Parathyroid adenoma (tissue), 2 donors: ENCODE data around the gene P2RY13.

Experiments used
- H2AFZ ChIP-seq: fragments of 300-600 bp; sonication (generic); one replicate; pipeline ENCODE4 v1.7.0; 2017; ENCODE audit warnings: antibody characterized with exemption, mild to moderate bottlenecking
- H3K27ac ChIP-seq: fragments of 300-600 bp; sonication (generic); one replicate; pipeline ENCODE4 v1.7.0; 2017
- H3K27me3 ChIP-seq: fragments of 300-600 bp; sonication (generic); one replicate; pipeline ENCODE4 v1.7.0; 2017; ENCODE audit warnings: low read length; ENCODE audit not compliant: control insufficient read depth, insufficient read depth
- H3K36me3 ChIP-seq: fragments of 300-600 bp; sonication (generic); one replicate; pipeline ENCODE4 v1.7.0; 2017; ENCODE audit warnings: low read length; ENCODE audit not compliant: control insufficient read depth, insufficient read depth
- H3K4me1 ChIP-seq: fragments of 300-600 bp; sonication (generic); one replicate; pipeline ENCODE4 v1.7.0; 2017; ENCODE audit warnings: control low read depth
- H3K4me2 ChIP-seq: fragments of 300-600 bp; sonication (generic); one replicate; pipeline ENCODE4 v1.7.0; 2017; ENCODE audit warnings: low read length
- H3K4me3 ChIP-seq: fragments of 300-600 bp; sonication (generic); one replicate; pipeline ENCODE4 v1.7.0; 2017; ENCODE audit warnings: low read depth, low read length
- H3K79me2 ChIP-seq: fragments of 300-600 bp; sonication (generic); one replicate; pipeline ENCODE4 v1.7.0; 2017; ENCODE audit warnings: control low read depth
- H3K9ac ChIP-seq: fragments of 300-600 bp; sonication (generic); one replicate; pipeline ENCODE4 v1.7.0; 2017; ENCODE audit warnings: mild to moderate bottlenecking
- H3K9me3 ChIP-seq: fragments of 300-600 bp; sonication (generic); one replicate; pipeline ENCODE4 v1.7.0; 2017; ENCODE audit warnings: low read length; ENCODE audit not compliant: control insufficient read depth
- TF ChIP-seq, protein P1 (sequence below): fragments of 300-600 bp; sonication (generic); IDR thresholded peaks from one replicate; pipeline ENCODE4 v1.7.0; 2017; ENCODE audit warnings: antibody characterized with exemption, mild to moderate bottlenecking
- donor health status: primary hyperparathyroidism.

The P2RY13 gene

DNA sequence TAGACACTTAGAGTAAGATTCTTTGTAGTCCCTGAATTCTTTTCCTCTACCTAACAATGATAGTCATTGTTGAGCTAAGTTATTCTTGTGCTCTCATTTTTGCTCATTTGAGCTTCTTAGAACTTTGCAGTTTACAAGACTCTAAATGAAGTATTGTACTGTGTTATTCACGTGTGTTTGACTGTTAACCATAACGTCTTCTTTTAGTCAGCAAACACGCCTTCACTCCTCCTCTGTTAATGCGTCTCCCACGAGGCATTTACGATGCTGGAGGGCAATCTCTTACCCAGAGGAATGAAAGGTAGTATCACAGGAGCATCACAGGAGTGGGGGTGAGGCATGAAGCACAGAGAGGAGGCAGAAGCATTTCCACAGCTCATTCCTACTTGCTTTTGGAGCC, 36.2 kb downstream of the P2RY13 start:
- TF ChIP-seq, protein P1, sequence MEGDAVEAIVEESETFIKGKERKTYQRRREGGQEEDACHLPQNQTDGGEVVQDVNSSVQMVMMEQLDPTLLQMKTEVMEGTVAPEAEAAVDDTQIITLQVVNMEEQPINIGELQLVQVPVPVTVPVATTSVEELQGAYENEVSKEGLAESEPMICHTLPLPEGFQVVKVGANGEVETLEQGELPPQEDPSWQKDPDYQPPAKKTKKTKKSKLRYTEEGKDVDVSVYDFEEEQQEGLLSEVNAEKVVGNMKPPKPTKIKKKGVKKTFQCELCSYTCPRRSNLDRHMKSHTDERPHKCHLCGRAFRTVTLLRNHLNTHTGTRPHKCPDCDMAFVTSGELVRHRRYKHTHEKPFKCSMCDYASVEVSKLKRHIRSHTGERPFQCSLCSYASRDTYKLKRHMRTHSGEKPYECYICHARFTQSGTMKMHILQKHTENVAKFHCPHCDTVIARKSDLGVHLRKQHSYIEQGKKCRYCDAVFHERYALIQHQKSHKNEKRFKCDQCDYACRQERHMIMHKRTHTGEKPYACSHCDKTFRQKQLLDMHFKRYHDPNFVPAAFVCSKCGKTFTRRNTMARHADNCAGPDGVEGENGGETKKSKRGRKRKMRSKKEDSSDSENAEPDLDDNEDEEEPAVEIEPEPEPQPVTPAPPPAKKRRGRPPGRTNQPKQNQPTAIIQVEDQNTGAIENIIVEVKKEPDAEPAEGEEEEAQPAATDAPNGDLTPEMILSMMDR: no peak

DNA sequence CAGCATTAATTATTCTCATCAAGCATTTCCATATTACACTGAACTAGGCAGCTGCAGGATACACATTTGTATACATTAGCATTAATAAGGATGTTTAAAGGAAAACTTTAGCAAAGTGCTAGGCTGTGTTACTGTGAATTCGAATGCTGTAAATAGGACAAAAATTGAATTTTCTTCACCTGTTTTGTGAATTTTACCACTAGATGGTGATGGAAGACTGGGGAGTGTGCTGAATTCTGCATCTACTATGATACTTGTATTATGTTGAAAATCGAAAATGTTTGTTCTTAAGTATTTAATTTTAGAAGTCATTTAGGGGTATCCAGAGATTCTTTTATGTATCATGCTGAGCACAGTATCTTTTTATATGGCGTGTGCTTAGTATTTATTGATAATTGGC, 38.7 kb downstream of the P2RY13 start:
- H3K27ac ChIP-seq: no peak overlapping the region
- no peaks in the 10 kb centered on the region for H3K36me3 ChIP-seq
- no peaks in the 10 kb centered on the region for H3K4me1 ChIP-seq
- no peak overlapping the region for H2AFZ ChIP-seq
- no peaks in the 10 kb centered on the region for H3K27me3 ChIP-seq
- H3K9ac ChIP-seq: no peak overlapping the region
- no peaks in the 10 kb centered on the region for H3K9me3 ChIP-seq
- H3K4me3 ChIP-seq: no peak overlapping the region
- no peak overlapping the region for H3K4me2 ChIP-seq
- TF ChIP-seq, protein P1: peak; percentile 29
- H3K79me2 ChIP-seq: no peaks in the 10 kb centered on the region

More for the DNA sequence above, 36.2 kb downstream of the P2RY13 start:
- no peaks in the 10 kb centered on the region for H3K9me3 ChIP-seq
- H3K36me3 ChIP-seq: no peaks in the 10 kb centered on the region
- H3K4me3 ChIP-seq: no peak overlapping the region
- H2AFZ ChIP-seq: no peak overlapping the region
- H3K4me1 ChIP-seq: no peaks in the 10 kb centered on the region
- no peak overlapping the region for H3K27ac ChIP-seq
- no peak overlapping the region for H3K4me2 ChIP-seq
- no peak overlapping the region for H3K9ac ChIP-seq
- no peaks in the 10 kb centered on the region for H3K27me3 ChIP-seq
- no peaks in the 10 kb centered on the region for H3K79me2 ChIP-seq

DNA sequence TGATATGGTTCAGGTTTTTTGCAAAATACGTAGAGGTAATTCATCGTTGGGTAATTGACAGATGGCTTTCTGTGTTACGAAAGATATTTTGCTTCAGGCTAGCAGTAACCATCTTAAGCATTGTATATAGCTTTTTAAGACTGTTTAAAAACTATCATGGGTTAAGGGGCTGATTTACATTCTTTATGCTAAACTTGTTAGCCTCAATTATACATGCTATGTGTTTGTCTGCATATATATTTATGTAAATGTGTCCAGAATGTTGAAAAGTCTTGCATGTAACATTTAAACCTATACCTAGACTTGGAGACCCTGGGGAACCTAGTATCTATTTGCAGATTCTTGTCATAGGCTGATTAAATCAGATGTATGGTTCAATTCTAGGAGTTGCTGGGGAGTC, 39.9 kb downstream of the P2RY13 start:
- Histone ChIP-seq H3K9me3 (no peaks in the 10 kb centered on the region), H3K36me3 (no peaks in the 10 kb centered on the region), H3K4me1 (no peaks in the 10 kb centered on the region), H3K9ac (no peak overlapping the region), H3K27me3 (no peaks in the 10 kb centered on the region), H3K4me3 (no peak overlapping the region), H3K79me2 (no peaks in the 10 kb centered on the region), H3K27ac (no peak overlapping the region), H3K4me2 (no peak overlapping the region), H2AFZ (no peak overlapping the region)
- TF ChIP-seq, protein P1: no peak

DNA sequence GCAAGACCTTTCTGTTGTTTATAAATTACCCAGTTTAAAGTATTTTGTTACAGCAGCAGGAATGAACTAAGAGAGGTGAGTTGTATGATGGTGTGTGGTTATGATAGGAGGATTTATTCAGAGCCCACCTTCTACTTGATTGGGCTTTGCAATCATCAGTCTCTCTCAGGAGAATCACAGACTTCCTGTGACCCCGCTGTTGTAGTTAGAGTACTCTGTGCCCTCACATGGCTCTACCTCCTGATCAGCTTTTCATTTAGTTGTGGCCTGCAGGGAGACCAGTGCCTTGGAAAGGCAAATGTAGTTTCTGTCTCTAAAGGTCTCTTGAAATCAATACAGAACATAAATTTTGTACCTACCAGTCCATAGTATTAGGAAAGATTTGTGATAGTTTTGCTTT, 43.4 kb downstream of the P2RY13 start:
- Histone ChIP-seq H3K27ac (no peak overlapping the region), H3K9me3 (no peaks in the 10 kb centered on the region), H3K36me3 (no peaks in the 10 kb centered on the region), H2AFZ (no peak overlapping the region), H3K4me1 (no peaks in the 10 kb centered on the region), H3K79me2 (no peaks in the 10 kb centered on the region), H3K27me3 (no peaks in the 10 kb centered on the region), H3K9ac (no peak overlapping the region), H3K4me2 (no peak overlapping the region), H3K4me3 (no peak overlapping the region)
- TF ChIP-seq, protein P1: no peak

DNA sequence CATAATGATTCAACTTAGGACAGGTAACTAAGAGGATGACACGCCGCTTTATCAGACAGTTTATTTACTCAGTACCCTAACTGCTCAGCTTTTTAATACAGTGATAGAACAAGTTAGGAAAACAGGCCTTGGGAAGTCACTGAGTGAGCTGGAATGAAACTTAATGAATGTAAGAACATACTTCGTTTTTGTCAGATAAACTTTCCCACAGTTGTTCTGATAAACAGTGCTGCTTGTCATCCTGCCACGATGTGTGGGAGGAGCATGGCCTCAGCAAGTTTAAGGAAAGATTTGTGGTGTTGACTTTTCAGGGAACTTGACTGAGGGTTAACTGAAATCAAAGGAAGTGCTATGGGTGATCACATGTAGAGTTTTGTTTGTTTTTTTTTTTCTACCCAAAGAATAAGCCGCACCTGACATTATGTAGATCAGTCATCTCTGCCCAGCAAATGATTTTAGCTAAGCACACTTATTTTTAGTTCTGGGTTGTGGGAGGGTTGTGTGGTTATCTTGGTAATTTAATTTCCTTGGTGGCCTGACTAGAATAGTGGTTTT, 45.4 kb downstream of the P2RY13 start:
- Histone ChIP-seq H3K4me3 (no peak overlapping the region), H3K36me3 (no peaks in the 10 kb centered on the region), H3K9me3 (no peaks in the 10 kb centered on the region), H3K79me2 (no peaks in the 10 kb centered on the region), H3K4me1 (no peaks in the 10 kb centered on the region), H3K4me2 (no peak overlapping the region), H3K9ac (no peak overlapping the region), H2AFZ (no peak overlapping the region), H3K27me3 (no peaks in the 10 kb centered on the region), H3K27ac (no peak overlapping the region)
- TF ChIP-seq, protein P1: no peak
